SK-N-SH treated with all-trans-retinoic acid at 6 μM for 48 hours (cell line): ENCODE results near the gene FAM20A.

ENCODE experiments used
- ATAC-seq: fragments of 200-7000 bp; cut with Tn5 transposase; 3 replicates; pipeline ENCODE4 v1.9.1; 2020; ENCODE audit warnings: mild to moderate bottlenecking, moderate library complexity
- ARNTL ChIP-seq: fragments of 450-650 bp; formaldehyde crosslinking; IDR thresholded peaks from 2 replicates; pipeline ENCODE4 v1.5.0; 2020; ENCODE audit warnings: low read depth, mild to moderate bottlenecking, moderate library complexity, borderline replicate concordance
- BACH2 ChIP-seq: fragments of 250-450 bp; sonication (Bioruptor Pico); IDR thresholded peaks from 2 replicates; pipeline ENCODE4 v1.9.0; 2021; ENCODE audit warnings: mild to moderate bottlenecking, borderline replicate concordance
- CSDC2 ChIP-seq: fragments of 250-450 bp; sonication (Bioruptor Pico); IDR thresholded peaks from 2 replicates; pipeline ENCODE4 v1.5.0; 2020; ENCODE audit warnings: mild to moderate bottlenecking, moderate library complexity
- ESRRG ChIP-seq: fragments of 250-450 bp; sonication (Bioruptor Pico); IDR thresholded peaks from 2 replicates; pipeline ENCODE4 v1.6.1; 2021; ENCODE audit warnings: mild to moderate bottlenecking
- GLIS3 ChIP-seq: fragments of 250-450 bp; sonication (Bioruptor Pico); IDR thresholded peaks from 2 replicates; pipeline ENCODE4 v1.5.0; 2020; ENCODE audit warnings: mild to moderate bottlenecking, moderate library complexity
- ISL1 ChIP-seq: fragments of 250-450 bp; sonication (Bioruptor Pico); IDR thresholded peaks from 2 replicates; pipeline ENCODE4 v2.1.2; 2022; ENCODE audit warnings: mild to moderate bottlenecking, moderate library complexity
- OSR1 ChIP-seq: fragments of 250-450 bp; sonication (Bioruptor Pico); IDR thresholded peaks from 2 replicates; pipeline ENCODE4 v1.8.0; 2022; ENCODE audit warnings: moderate library complexity, mild to moderate bottlenecking, inconsistent platforms
- PATZ1 ChIP-seq: fragments of 250-450 bp; sonication (Bioruptor Pico); IDR thresholded peaks from 2 replicates; pipeline ENCODE4 v1.8.0; 2020; ENCODE audit warnings: mild to moderate bottlenecking, moderate library complexity, borderline replicate concordance
- POU6F1 ChIP-seq: fragments of 250-450 bp; sonication (Bioruptor Pico); IDR thresholded peaks from 2 replicates; pipeline ENCODE4 v1.8.0; 2021; ENCODE audit warnings: low read depth, mild to moderate bottlenecking, moderate library complexity, borderline replicate concordance
- PPARA ChIP-seq: fragments of 250-450 bp; sonication (Bioruptor Pico); IDR thresholded peaks from 2 replicates; pipeline ENCODE4 v1.5.0; 2020; ENCODE audit warnings: mild to moderate bottlenecking, borderline replicate concordance
- RARB ChIP-seq: fragments of 250-450 bp; sonication (Bioruptor Pico); IDR thresholded peaks from 2 replicates; pipeline ENCODE4 v1.8.0; 2021; ENCODE audit warnings: mild to moderate bottlenecking, moderate library complexity
- SNAI2 ChIP-seq: fragments of 250-450 bp; sonication (Bioruptor Pico); IDR thresholded peaks from 2 replicates; pipeline ENCODE4 v1.5.0; 2020; ENCODE audit warnings: mild to moderate bottlenecking, moderate library complexity
- TCF4 ChIP-seq: fragments of 250-450 bp; sonication (Bioruptor Pico); IDR thresholded peaks from 2 replicates; pipeline ENCODE4 v1.8.0; 2021; ENCODE audit warnings: mild to moderate bottlenecking, moderate library complexity, borderline replicate concordance
- TOX ChIP-seq: fragments of 250-450 bp; sonication (Bioruptor Pico); IDR thresholded peaks from 2 replicates; pipeline ENCODE4 v1.8.0; 2021; ENCODE audit warnings: mild to moderate bottlenecking, moderate library complexity, borderline replicate concordance
- ZC3H10 ChIP-seq: fragments of 250-450 bp; sonication (Bioruptor Pico); IDR thresholded peaks from 2 replicates; pipeline ENCODE4 v1.5.1; 2021; ENCODE audit warnings: mild to moderate bottlenecking, moderate library complexity
- ZFP3 ChIP-seq: fragments of 250-450 bp; sonication (Bioruptor Pico); IDR thresholded peaks from 2 replicates; pipeline ENCODE4 v1.5.0; 2020; ENCODE audit warnings: mild to moderate bottlenecking, moderate library complexity
- ZFP30 ChIP-seq: fragments of 450-650 bp; formaldehyde crosslinking; IDR thresholded peaks from 2 replicates; pipeline ENCODE4 v1.5.0; 2022; ENCODE audit warnings: mild to moderate bottlenecking, moderate library complexity
- ZNF565 ChIP-seq: fragments of 450-650 bp; formaldehyde crosslinking; conservative IDR thresholded peaks from 2 replicates; pipeline ENCODE4 v1.5.0; 2020; ENCODE audit warnings: low read depth, mild to moderate bottlenecking, moderate library complexity
- ZNF70 ChIP-seq: fragments of 450-650 bp; formaldehyde crosslinking; IDR thresholded peaks from 2 replicates; pipeline ENCODE4 v1.5.0; 2020; ENCODE audit warnings: mild to moderate bottlenecking, moderate library complexity
- ZNF8 ChIP-seq: fragments of 450-650 bp; formaldehyde crosslinking; IDR thresholded peaks from 2 replicates; pipeline ENCODE4 v1.5.0; 2020; ENCODE audit warnings: mild to moderate bottlenecking, moderate library complexity
- TF ChIP-seq, protein P1 (sequence below): fragments of 250-450 bp; sonication (Bioruptor Pico); IDR thresholded peaks from 2 replicates; pipeline ENCODE4 v1.5.1; 2021; ENCODE audit warnings: mild to moderate bottlenecking, moderate library complexity
- TF ChIP-seq, protein P2 (sequence below): fragments of 250-450 bp; sonication (Bioruptor Pico); IDR thresholded peaks from 2 replicates; pipeline ENCODE4 v1.5.1; 2020; ENCODE audit warnings: low read depth, mild to moderate bottlenecking, moderate library complexity
- TF ChIP-seq, protein P3 (sequence below): fragments of 250-450 bp; sonication (Bioruptor Pico); IDR thresholded peaks from 2 replicates; pipeline ENCODE4 v1.5.0; 2020; ENCODE audit warnings: mild to moderate bottlenecking, moderate library complexity

Gene FAM20A

GRCh38 chr17:68569346-68569745, 31.8 kb downstream of the FAM20A start:
- TF ChIP-seq, protein P1, sequence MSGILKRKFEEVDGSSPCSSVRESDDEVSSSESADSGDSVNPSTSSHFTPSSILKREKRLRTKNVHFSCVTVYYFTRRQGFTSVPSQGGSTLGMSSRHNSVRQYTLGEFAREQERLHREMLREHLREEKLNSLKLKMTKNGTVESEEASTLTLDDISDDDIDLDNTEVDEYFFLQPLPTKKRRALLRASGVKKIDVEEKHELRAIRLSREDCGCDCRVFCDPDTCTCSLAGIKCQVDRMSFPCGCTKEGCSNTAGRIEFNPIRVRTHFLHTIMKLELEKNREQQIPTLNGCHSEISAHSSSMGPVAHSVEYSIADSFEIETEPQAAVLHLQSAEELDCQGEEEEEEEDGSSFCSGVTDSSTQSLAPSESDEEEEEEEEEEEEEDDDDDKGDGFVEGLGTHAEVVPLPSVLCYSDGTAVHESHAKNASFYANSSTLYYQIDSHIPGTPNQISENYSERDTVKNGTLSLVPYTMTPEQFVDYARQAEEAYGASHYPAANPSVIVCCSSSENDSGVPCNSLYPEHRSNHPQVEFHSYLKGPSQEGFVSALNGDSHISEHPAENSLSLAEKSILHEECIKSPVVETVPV (CRISPR knock-in tag): no peak
- no peak for TF ChIP-seq ZFP30 (CRISPR knock-in tag)
- no peak for TF ChIP-seq BACH2 (CRISPR knock-in tag)
- no peak for TF ChIP-seq ISL1 (CRISPR knock-in tag)
- TF ChIP-seq TOX (CRISPR knock-in tag): no peak
- no peak for TF ChIP-seq ARNTL
- no peak for TF ChIP-seq ESRRG
- TF ChIP-seq ZNF565 (CRISPR knock-in tag): no peak
- TF ChIP-seq, protein P2, sequence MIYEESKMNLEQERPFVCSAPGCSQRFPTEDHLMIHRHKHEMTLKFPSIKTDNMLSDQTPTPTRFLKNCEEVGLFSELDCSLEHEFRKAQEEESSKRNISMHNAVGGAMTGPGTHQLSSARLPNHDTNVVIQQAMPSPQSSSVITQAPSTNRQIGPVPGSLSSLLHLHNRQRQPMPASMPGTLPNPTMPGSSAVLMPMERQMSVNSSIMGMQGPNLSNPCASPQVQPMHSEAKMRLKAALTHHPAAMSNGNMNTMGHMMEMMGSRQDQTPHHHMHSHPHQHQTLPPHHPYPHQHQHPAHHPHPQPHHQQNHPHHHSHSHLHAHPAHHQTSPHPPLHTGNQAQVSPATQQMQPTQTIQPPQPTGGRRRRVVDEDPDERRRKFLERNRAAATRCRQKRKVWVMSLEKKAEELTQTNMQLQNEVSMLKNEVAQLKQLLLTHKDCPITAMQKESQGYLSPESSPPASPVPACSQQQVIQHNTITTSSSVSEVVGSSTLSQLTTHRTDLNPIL (CRISPR knock-in tag): no peak
- TF ChIP-seq, all 23 proteins: peak for 0
- no peak for ATAC-seq

DNA sequence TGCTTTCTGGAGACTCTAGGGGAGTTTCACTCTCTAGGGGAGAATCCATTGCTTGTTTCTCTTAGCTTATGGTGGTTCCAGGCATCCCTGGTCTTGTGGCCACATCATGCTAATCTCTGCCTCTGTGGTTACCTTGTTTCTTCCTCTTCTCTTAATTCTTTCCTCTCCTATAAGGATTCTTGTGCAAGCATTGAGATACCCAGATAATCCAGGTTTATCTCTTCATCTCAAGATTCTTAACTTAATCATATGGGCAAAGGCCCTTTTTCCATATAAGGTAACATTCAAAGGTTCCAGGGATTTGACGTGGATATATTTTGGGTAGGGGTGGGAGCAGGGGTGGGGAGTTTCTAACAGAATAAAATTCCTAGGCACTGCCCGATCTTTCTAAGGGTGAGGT, 32.6 kb downstream of the FAM20A start:
- ATAC-seq: no peak
- TF ChIP-seq TCF4: no peak
- no peak for TF ChIP-seq PATZ1 (CRISPR knock-in tag)
- TF ChIP-seq, protein P1 (CRISPR knock-in tag): no peak
- TF ChIP-seq BACH2 (CRISPR knock-in tag): no peak
- TF ChIP-seq, protein P3, sequence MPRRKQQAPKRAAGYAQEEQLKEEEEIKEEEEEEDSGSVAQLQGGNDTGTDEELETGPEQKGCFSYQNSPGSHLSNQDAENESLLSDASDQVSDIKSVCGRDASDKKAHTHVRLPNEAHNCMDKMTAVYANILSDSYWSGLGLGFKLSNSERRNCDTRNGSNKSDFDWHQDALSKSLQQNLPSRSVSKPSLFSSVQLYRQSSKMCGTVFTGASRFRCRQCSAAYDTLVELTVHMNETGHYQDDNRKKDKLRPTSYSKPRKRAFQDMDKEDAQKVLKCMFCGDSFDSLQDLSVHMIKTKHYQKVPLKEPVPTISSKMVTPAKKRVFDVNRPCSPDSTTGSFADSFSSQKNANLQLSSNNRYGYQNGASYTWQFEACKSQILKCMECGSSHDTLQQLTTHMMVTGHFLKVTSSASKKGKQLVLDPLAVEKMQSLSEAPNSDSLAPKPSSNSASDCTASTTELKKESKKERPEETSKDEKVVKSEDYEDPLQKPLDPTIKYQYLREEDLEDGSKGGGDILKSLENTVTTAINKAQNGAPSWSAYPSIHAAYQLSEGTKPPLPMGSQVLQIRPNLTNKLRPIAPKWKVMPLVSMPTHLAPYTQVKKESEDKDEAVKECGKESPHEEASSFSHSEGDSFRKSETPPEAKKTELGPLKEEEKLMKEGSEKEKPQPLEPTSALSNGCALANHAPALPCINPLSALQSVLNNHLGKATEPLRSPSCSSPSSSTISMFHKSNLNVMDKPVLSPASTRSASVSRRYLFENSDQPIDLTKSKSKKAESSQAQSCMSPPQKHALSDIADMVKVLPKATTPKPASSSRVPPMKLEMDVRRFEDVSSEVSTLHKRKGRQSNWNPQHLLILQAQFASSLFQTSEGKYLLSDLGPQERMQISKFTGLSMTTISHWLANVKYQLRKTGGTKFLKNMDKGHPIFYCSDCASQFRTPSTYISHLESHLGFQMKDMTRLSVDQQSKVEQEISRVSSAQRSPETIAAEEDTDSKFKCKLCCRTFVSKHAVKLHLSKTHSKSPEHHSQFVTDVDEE (CRISPR knock-in tag): no peak
- TF ChIP-seq ZFP3 (CRISPR knock-in tag): no peak
- TF ChIP-seq ESRRG: no peak
- no peak for TF ChIP-seq ZNF8 (CRISPR knock-in tag)
- TF ChIP-seq ZC3H10: no peak
- no peak for TF ChIP-seq GLIS3 (CRISPR knock-in tag)
- TF ChIP-seq RARB (CRISPR knock-in tag): no peak
- no peak for TF ChIP-seq SNAI2 (CRISPR knock-in tag)
- no peak for TF ChIP-seq ARNTL
- TF ChIP-seq CSDC2 (CRISPR knock-in tag): no peak
- no peak for TF ChIP-seq PPARA (CRISPR knock-in tag)
- no peak for TF ChIP-seq ISL1 (CRISPR knock-in tag)
- no peak for TF ChIP-seq OSR1

GRCh38 chr17:68567581-68567980, 33.6 kb downstream of the FAM20A start:
- no peak for ATAC-seq
- TF ChIP-seq, protein P2 (CRISPR knock-in tag): no peak
- no peak for TF ChIP-seq ISL1 (CRISPR knock-in tag)
- no peak for TF ChIP-seq ZFP3 (CRISPR knock-in tag)
- TF ChIP-seq SNAI2 (CRISPR knock-in tag): no peak
- no peak for TF ChIP-seq POU6F1
- TF ChIP-seq GLIS3 (CRISPR knock-in tag): no peak
- TF ChIP-seq ZC3H10: no peak
- TF ChIP-seq CSDC2 (CRISPR knock-in tag): no peak
- TF ChIP-seq PPARA (CRISPR knock-in tag): no peak
- TF ChIP-seq ESRRG: no peak
- TF ChIP-seq, protein P3 (CRISPR knock-in tag): no peak
- TF ChIP-seq TCF4: no peak
- TF ChIP-seq ZNF70 (CRISPR knock-in tag): no peak
